Peyer's patch (tissue), 4 donors: Measurements from ENCODE around the gene SLC30A2.

Experiments
- CTCF ChIP-seq, 6 experiments: fragments of 450-650 bp in 4 of 6; fragments of 200-600 bp in 2 of 6; sonication (generic) in 1 of 6; IDR thresholded peaks; one replicate each; pipeline ENCODE4 v1.5.1; 2017 to 2019; ENCODE audit warnings: antibody characterized with exemption in 6 of 6, mild to moderate bottlenecking in 3 of 6, moderate library complexity in 1 of 6
- POLR2A ChIP-seq, 2 donors: fragments of 450-650 bp; IDR thresholded peaks; one replicate each; pipeline ENCODE4 v1.5.1; 2017; ENCODE audit warnings: antibody characterized with exemption in 2 of 2, mild to moderate bottlenecking in 2 of 2, moderate library complexity in 2 of 2

- TF ChIP-seq CTCF (IDR thresholded peaks at IDR 0.05) (no peak), POLR2A (IDR thresholded peaks at IDR 0.05) (no peak)
These were observed 11.3 kb upstream of the SLC30A2 start for GRCh38 chr1:26057189-26057588.
